Lung (tissue), 16 donors: ENCODE measurements around the gene ACTA2. TPM values are rescaled to one million over a fixed set of nuclear protein-coding genes. Genes with fewer than 3 reads are reported as not detected.

Experiments used
- ATAC-seq: fragments of 200-7000 bp; cut with Tn5 transposase; one replicate; pipeline ENCODE4 v1.9.1; 2020; ENCODE audit warnings: moderate number of reproducible peaks; ENCODE audit not compliant: insufficient read depth, low FRiP score
- DNase-seq, 3 donors: peaks; one replicate each; pipeline ENCODE4 v3.0.0-alpha.2; 2013 to 2017
- H3K27ac ChIP-seq, 2 donors: one replicate each; pipeline ENCODE4 v1.5.1; 2013; ENCODE audit warnings: mild to moderate bottlenecking in 2 of 2, moderate library complexity in 2 of 2, control low read depth in 1 of 2, inconsistent platforms in 1 of 2, low read depth in 1 of 2, low read length in 1 of 2
- H3K27me3 ChIP-seq, 3 donors: one replicate each; pipeline ENCODE4 v1.5.1; 2013; ENCODE audit warnings: low read length in 2 of 3; ENCODE audit not compliant: control insufficient read depth in 3 of 3, insufficient read depth in 3 of 3
- H3K36me3 ChIP-seq, 4 donors: one replicate each; pipeline ENCODE4 v1.5.1; 2013; ENCODE audit warnings: low read length in 4 of 4, mild to moderate bottlenecking in 1 of 4, moderate library complexity in 1 of 4; ENCODE audit not compliant: control insufficient read depth in 4 of 4, insufficient read depth in 4 of 4
- H3K4me1 ChIP-seq, 5 donors: one replicate each; pipeline ENCODE4 v1.5.1; 2013; ENCODE audit warnings: low read length in 5 of 5, mild to moderate bottlenecking in 2 of 5, moderate library complexity in 1 of 5; ENCODE audit not compliant: control insufficient read depth in 5 of 5, insufficient read depth in 5 of 5
- H3K4me3 ChIP-seq: one replicate; pipeline ENCODE4 v1.5.1; 2013; ENCODE audit warnings: mild to moderate bottlenecking, control low read depth, moderate library complexity
- H3K9ac ChIP-seq, 2 donors: one replicate each; pipeline ENCODE4 v1.5.1; 2013; ENCODE audit warnings: low read length in 2 of 2, control low read depth in 1 of 2; ENCODE audit not compliant: insufficient read depth in 1 of 2
- H3K9me3 ChIP-seq, 4 donors: one replicate each; pipeline ENCODE4 v1.5.1; 2013; ENCODE audit warnings: low read length in 3 of 4, mild to moderate bottlenecking in 1 of 4, moderate library complexity in 1 of 4; ENCODE audit not compliant: control insufficient read depth in 4 of 4, insufficient read depth in 3 of 4
- WGBS, 2 donors: extraction: QIAGEN DNeasy Blood & Tissue Kit; methylation state at CpG; one replicate each; pipeline ENCODE4 v1.1.7; 2013; 5-methylcytosine and 5-hydroxymethylcytosine counted together
- long read RNA-seq, 5 donors: transcript quantifications; one replicate each; lab custom pipeline, GENCODE V29; 2026
- polyA plus RNA-seq, 2 donors: library from polyadenylated mRNA; stranded (reverse); fragments of 200-250 nt; gene quantifications; one replicate each; pipeline ENCODE4 v1.2.1, GENCODE V29; 2013
- total RNA-seq, 2 donors: library from RNA; depleted of rRNA in 1 of 2; stranded (reverse); fragments of >200 nt in 1 of 2; gene quantifications; one replicate each; pipeline ENCODE4 v1.2.1, GENCODE V29; 2014 to 2021
- TF ChIP-seq, protein P1 (sequence below): IDR thresholded peaks from 2 replicates; pipeline ENCODE4 v1.5.1; 2012; ENCODE audit warnings: mild to moderate bottlenecking; ENCODE audit errors: control extremely low read depth, extremely low read depth
- donor health status: control.
- donor health status: control.
- donor health status: Bipolar disorder and iron deficiency.
- donor health status: healthy.
- donor health status: DM: yes; HTN: yes; CAD: no.

Gene ACTA2
- total RNA-seq (100 to 1,000 TPM; 291 to 485 TPM), polyA plus RNA-seq (100 to 1,000 TPM; 186 to 206 TPM)
- long read RNA-seq, donor 1, transcript ACTA2-205 (2 exons, 755 nt), result minor isoform, 5 of 607 reads
- long read RNA-seq, donor 1, transcript ACTA2-206 (3 exons, 762 nt), result minor isoform, 12 of 607 reads
- long read RNA-seq, donor 1, transcript ACTA2-201 (9 exons, 1,349 nt), result major isoform, 207 of 607 reads
- long read RNA-seq, donor 1, transcript ACTA2-204 (6 exons, 884 nt), result minor isoform, 8 of 607 reads
- long read RNA-seq, donor 1, partial matches to known transcripts, result 362 of 607 reads
- long read RNA-seq, donor 1, other reads (novel, unspliced or antisense), result 13 of 607 reads
- long read RNA-seq, donor 2, transcript ACTA2-206 (3 exons, 762 nt), result minor isoform, 5 of 179 reads
- long read RNA-seq, donor 2, transcript ACTA2-201 (9 exons, 1,349 nt), result major isoform, 61 of 179 reads
- long read RNA-seq, donor 2, partial matches to known transcripts, result 107 of 179 reads
- long read RNA-seq, donor 2, other reads (novel, unspliced or antisense), result 0 of 179 reads
- long read RNA-seq, donor 3, transcript ACTA2-201 (9 exons, 1,349 nt), result major isoform, 73 of 212 reads
- long read RNA-seq, donor 3, transcript ACTA2-206 (3 exons, 762 nt), result minor isoform, 5 of 212 reads
- long read RNA-seq, donor 3, partial matches to known transcripts, result 131 of 212 reads
- long read RNA-seq, donor 3, other reads (novel, unspliced or antisense), result 0 of 212 reads
- long read RNA-seq, donor 4, transcript ACTA2-201 (9 exons, 1,349 nt), result major isoform, 56 of 203 reads
- long read RNA-seq, donor 4, partial matches to known transcripts, result 143 of 203 reads
- long read RNA-seq, donor 4, other reads (novel, unspliced or antisense), result 0 of 203 reads
- long read RNA-seq, donor 5, transcript ACTA2-201 (9 exons, 1,349 nt), result major isoform, 176 of 595 reads
- long read RNA-seq, donor 5, transcript ACTA2-204 (6 exons, 884 nt), result minor isoform, 5 of 595 reads
- long read RNA-seq, donor 5, transcript ACTA2-206 (3 exons, 762 nt), result minor isoform, 13 of 595 reads
- long read RNA-seq, donor 5, partial matches to known transcripts, result 392 of 595 reads
- long read RNA-seq, donor 5, other reads (novel, unspliced or antisense), result 6 of 595 reads

DNA sequence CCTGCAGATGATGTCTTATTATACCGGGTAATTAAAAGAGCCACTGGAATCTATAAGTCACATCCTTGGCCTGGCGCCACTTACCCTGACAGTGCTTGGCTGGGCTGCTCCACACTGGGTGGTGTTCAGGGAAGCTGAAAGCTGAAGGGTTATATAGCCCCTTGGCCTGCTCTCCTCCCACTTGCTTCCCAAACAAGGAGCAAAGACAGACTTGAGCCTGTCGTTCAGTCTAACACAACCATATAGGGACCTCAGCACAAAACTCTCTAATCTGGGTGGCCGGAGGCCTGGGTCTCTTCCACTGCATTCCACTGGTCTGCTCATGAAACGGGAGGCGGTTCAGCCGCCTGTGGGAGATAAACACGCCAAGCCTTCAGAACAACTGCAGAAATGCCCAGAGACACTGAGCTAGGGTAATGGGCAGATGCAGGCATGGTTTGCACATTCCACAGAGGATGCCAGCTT, at the start of gene ACTA2:
Gene ACTA2 (minus strand): TSS at position 127 of the 465 bp plus-strand sequence. CDS start 3,843 bp downstream, outside the sequence.
- TF ChIP-seq, protein P1, sequence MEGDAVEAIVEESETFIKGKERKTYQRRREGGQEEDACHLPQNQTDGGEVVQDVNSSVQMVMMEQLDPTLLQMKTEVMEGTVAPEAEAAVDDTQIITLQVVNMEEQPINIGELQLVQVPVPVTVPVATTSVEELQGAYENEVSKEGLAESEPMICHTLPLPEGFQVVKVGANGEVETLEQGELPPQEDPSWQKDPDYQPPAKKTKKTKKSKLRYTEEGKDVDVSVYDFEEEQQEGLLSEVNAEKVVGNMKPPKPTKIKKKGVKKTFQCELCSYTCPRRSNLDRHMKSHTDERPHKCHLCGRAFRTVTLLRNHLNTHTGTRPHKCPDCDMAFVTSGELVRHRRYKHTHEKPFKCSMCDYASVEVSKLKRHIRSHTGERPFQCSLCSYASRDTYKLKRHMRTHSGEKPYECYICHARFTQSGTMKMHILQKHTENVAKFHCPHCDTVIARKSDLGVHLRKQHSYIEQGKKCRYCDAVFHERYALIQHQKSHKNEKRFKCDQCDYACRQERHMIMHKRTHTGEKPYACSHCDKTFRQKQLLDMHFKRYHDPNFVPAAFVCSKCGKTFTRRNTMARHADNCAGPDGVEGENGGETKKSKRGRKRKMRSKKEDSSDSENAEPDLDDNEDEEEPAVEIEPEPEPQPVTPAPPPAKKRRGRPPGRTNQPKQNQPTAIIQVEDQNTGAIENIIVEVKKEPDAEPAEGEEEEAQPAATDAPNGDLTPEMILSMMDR, result no peak
- H3K9ac ChIP-seq, result peak within 1 kb of the TSS in 1 of 2 donors; percentile 71
- peak; percentile 34 for ATAC-seq

GRCh38 chr10:89001729-89002072, 49.1 kb upstream of the ACTA2 start:
- peak overlapping the region in 1 of 2 donors; percentile 35 for H3K27ac ChIP-seq
- ATAC-seq (no peak), DNase-seq (peak; percentile 66 to 78 (median 77))
- no peaks in the 10 kb centered on the region for H3K27me3 ChIP-seq
- no peak overlapping the region for H3K9ac ChIP-seq
- peaks cover 0 to 12% (median 1%) of the 10 kb centered on the region in 4 donors for H3K36me3 ChIP-seq
- H3K9me3 ChIP-seq, result no peaks in the 10 kb centered on the region
- H3K4me1 ChIP-seq, result peaks cover 3 to 27% (median 5%) of the 10 kb centered on the region in 5 donors
- no peak overlapping the region for H3K4me3 ChIP-seq
- WGBS, 2 donors, result 58 to 63% methylated on average over 4 of the region's 4 CpGs
- TF ChIP-seq, protein P1, result no peak

More for the DNA sequence above, at the start of gene ACTA2:
- H3K36me3 ChIP-seq, result no peaks in the 10 kb centered on the region
- DNase-seq, result peak; percentile 65 to 79 (median 70)
- no peaks in the 10 kb centered on the region for H3K9me3 ChIP-seq
- peak within 1 kb of the TSS; percentile 28 to 56 for H3K27ac ChIP-seq
- WGBS, 2 donors, result 73 to 82% methylated on average over 8 of the region's 8 CpGs
- no peaks in the 10 kb centered on the region for H3K27me3 ChIP-seq
- no peak within 1 kb of the TSS for H3K4me3 ChIP-seq
- H3K4me1 ChIP-seq, result peaks cover 0 to 47% (median 14%) of the 10 kb centered on the region in 5 donors

DNA sequence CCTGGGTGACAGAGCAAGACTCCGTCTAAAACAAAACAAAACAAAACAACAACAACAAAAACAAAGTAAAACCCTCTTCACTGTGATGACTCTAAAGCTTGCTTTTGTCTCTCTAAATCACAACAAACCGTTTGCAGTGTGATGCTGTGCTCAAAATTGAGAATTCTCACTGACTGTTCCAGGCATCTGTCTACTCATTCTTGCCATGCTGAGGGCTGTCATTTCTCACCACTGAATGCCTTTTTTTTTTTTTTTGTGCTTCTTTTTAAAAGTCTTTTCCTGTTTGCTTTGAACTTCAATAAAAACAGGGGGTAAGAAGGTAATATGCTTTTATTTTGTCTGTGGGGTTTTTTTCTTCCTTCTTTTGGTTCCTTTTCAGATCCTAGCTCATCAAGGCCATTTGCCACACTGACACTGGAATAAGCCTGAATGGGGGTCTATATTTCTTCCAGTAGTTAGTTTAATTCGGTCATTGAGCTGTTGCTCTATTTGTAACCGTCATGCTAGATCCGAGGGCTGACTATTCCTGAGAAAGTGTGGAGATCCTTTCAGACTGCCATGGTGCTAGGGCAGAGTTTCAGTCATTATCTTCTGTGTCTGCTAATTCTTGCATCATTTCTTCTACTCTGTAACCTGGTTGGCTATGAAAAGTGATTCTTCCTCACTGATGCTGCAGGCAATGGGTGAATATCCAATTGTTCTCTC, 48.6 kb upstream of the ACTA2 start:
- H3K27ac ChIP-seq, result peak overlapping the region in 1 of 2 donors; percentile 35
- H3K4me1 ChIP-seq, result peaks cover 3 to 27% (median 5%) of the 10 kb centered on the region in 5 donors
- H3K27me3 ChIP-seq, result no peaks in the 10 kb centered on the region
- H3K36me3 ChIP-seq, result peaks cover 0 to 12% (median 1%) of the 10 kb centered on the region in 4 donors
- H3K4me3 ChIP-seq, result no peak overlapping the region
- H3K9me3 ChIP-seq, result no peaks in the 10 kb centered on the region
- ATAC-seq (no peak), DNase-seq (peak in 1 of 3 donors; percentile 42)
- H3K9ac ChIP-seq, result peak overlapping the region in 1 of 2 donors; percentile 59
- WGBS, 2 donors, result 67 to 83% methylated on average over 5 of the region's 5 CpGs
- TF ChIP-seq, protein P1, result no peak
